ENCODE data around the gene TRMT2A. TPM values are rescaled to one million over a fixed set of nuclear protein-coding genes. Genes with fewer than 3 reads are reported as not detected.

TRMT2A gene
- total RNA-seq, 1 donor from 2014 or later: 161 TPM

DNA sequence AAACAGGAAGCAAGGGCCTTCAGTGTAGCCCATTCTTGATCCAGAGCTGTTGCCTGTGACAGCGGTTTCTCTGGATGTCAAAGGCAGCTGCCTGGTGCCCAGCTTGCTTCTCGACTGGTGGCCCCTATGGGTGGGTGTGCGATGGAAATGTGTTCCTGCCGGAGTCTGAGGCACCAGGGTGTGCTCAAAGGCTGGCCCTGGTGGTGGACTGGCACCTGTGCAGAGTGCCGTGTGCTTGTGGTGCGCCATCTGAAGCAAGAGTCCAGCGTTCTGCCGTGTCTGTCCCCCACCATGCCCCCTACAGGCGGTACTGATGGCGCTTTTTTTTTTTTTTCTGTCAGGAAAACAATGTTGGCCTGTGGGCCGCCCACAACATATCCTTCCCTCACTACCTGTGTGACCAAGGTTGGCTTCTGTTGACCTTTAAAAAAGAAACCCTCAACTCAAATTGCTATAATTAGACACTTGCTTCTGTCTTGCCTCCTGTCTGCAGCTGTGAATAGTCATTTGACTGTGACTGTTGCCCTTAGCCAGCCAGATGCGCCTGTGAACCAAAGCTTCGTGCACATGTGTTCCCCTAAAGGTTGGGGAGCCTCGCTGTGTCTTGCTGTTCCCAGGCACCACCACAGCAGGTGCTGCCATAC is 5.9 kb downstream of the TRMT2A start:
- Histone ChIP-seq H3K4me3 (no peak overlapping the region), H3K27me3 (no peaks in the 10 kb centered on the region), H3K27ac (no peak overlapping the region), H3K36me3 (peaks cover 64 to 90% of the 10 kb centered on the region in 2 donors), H3K9me3 (no peaks in the 10 kb centered on the region), H3K4me1 (peaks cover 5% of the 10 kb centered on the region in 2 donors)
- no peak for TF ChIP-seq CTCF (IDR thresholded peaks at IDR 0.05)
- no peak for DNase-seq (ENCODE audit: low spot score in 2 of 2)
- intact Hi-C loops (cut with DNase I): loop anchor here (10.0 kb wide), 2 partner anchors 146 to 396 kb away; partner anchors contain the start of gene SEPTIN5

GRCh38 chr22:20110359-20110985 is 6.6 kb downstream of the TRMT2A start:
- intact Hi-C loops (cut with DNase I): loop anchor here (10.0 kb wide), 2 partner anchors 146 to 396 kb away; partner anchors contain the start of gene SEPTIN5
- Histone ChIP-seq H3K36me3 (peaks cover 70 to 96% of the 10 kb centered on the region in 2 donors), H3K9me3 (no peaks in the 10 kb centered on the region), H3K27me3 (no peaks in the 10 kb centered on the region), H3K4me1 (no peaks in the 10 kb centered on the region), H3K4me3 (no peak overlapping the region), H3K27ac (no peak overlapping the region)
- TF ChIP-seq CTCF (IDR thresholded peaks at IDR 0.05): no peak
- DNase-seq (ENCODE audit: low spot score in 2 of 2): no peak

DNA sequence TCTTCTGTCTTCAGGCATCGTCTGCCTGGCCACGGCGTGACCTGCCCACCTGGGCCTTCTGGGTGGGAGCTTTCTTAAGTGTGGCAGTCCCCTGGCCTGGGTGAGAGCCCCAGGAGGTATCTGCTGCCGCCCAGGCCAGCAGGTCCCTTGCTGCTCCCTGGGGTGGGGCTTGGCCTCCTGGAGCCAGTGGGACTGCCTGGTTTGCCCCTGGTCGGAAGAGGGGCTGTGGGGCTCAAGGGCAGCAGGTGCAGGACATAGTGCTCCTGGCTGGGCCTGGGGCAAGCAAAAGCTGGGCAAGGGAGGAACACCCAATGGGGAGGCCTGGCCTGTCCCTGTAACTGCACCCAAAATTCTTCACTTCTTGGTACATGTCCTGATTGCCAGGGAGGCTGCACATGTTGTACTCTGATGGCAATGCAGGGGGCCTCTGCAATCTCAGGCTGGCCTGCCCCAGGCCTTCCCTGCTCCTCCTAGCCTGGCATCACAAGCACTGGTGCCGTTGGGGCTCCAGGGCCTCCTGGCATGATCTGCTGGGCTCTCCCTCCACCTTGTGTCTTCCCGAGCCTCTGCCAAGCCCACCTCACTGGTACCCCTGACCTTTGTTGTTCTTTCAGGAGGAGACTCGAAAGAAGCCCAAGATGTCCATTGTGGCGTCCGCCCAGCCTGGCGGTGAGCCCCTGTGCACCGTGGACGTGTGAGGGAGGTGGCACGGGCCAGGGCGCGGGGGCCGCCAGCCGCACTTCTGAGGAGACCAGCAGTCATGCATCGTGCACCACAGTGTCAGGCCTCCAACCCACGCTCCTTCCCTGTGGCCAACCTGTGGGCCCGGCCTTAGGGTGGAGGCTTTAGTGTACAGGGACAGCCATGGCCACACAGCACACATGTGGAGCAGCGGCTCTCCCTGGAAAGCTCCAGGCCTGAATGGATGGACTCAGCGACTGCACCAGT is 7.3 kb downstream of the TRMT2A start:
- Histone ChIP-seq H3K36me3 (peaks cover 78 to 96% of the 10 kb centered on the region in 2 donors), H3K4me1 (no peaks in the 10 kb centered on the region), H3K9me3 (no peaks in the 10 kb centered on the region), H3K27me3 (no peaks in the 10 kb centered on the region), H3K4me3 (no peak overlapping the region), H3K27ac (no peak overlapping the region)
- DNase-seq (ENCODE audit: low spot score in 2 of 2): no peak
- no peak for TF ChIP-seq CTCF (IDR thresholded peaks at IDR 0.05)
- intact Hi-C loops (cut with DNase I): loop anchor here (10.0 kb wide), 2 partner anchors 145 to 395 kb away; partner anchors contain the start of gene SEPTIN5

GRCh38 chr22:20108757-20109230 is 8.2 kb downstream of the TRMT2A start:
- no peak for TF ChIP-seq CTCF (IDR thresholded peaks at IDR 0.05)
- no peaks in the 10 kb centered on the region for H3K9me3 ChIP-seq
- no peaks in the 10 kb centered on the region for H3K27me3 ChIP-seq
- no peaks in the 10 kb centered on the region for H3K4me1 ChIP-seq
- H3K27ac ChIP-seq: no peak overlapping the region
- intact Hi-C loops (cut with DNase I): no loop called here
- H3K36me3 ChIP-seq: peaks cover 82 to 88% of the 10 kb centered on the region in 2 donors
- H3K4me3 ChIP-seq: no peak overlapping the region
- DNase-seq (ENCODE audit: low spot score in 2 of 2): no peak

DNA sequence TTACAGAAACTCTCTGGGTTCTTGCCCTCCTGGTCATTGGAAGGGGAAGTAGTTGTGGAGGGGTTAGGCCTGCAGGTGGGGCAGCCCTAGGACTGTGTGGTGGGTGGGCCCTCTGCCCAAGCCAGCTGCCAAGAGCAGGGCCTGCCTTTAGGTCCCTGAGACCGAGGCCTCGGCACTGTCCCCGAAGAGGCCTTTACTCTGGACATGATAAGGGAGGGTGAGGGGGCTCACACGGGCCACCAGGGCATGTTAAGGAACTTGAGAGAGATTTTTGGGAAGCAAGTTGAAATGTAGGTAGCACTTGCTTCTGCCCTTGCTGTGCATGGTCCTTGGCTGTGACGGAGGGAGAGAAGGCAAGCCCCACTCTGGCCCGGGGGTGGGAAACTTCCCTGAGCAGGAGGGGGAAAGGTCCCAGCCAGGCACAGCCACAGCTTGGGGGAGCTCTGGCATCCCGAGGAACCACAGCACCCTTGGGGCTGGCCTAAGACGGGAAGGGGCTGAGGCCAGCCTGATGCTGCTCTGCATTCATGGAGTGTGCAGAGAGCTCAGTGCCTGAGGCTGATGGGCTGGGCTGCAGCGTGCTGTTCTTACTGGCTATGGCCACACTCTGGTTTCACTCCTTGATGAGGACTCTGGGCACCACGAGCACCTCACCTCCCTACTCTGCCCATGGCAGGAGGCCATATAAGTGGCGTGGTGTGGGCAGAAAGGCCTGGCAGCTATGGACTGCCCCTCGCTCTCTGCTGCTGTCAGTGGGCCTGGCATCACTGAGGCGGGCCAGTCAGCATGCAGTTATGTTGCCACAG is 8.9 kb downstream of the TRMT2A start:
- Histone ChIP-seq H3K27me3 (no peaks in the 10 kb centered on the region), H3K4me1 (no peaks in the 10 kb centered on the region), H3K27ac (no peak overlapping the region), H3K36me3 (peaks cover 76 to 82% of the 10 kb centered on the region in 2 donors), H3K4me3 (no peak overlapping the region), H3K9me3 (no peaks in the 10 kb centered on the region)
- TF ChIP-seq CTCF (IDR thresholded peaks at IDR 0.05): no peak
- intact Hi-C loops (cut with DNase I): no loop called here
- DNase-seq (ENCODE audit: low spot score in 2 of 2): no peak

Data from ascending aorta (tissue), 2 donors.